ENCODE results near the gene CACFD1.

- no peak for TF ChIP-seq POLR2A (IDR thresholded peaks at IDR 0.05; ENCODE audit: borderline replicate concordance, extremely low read depth, insufficient read depth, insufficient read length)
- no peak for TF ChIP-seq ELF1 (IDR thresholded peaks at IDR 0.05; ENCODE audit: borderline replicate concordance, low read depth)
- TF ChIP-seq TCF7L2 (IDR thresholded peaks at IDR 0.05; ENCODE audit: borderline replicate concordance, extremely low read depth, insufficient read depth, insufficient read length): no peak
- no peak for TF ChIP-seq MAX (IDR thresholded peaks at IDR 0.05)
- no peak for TF ChIP-seq CTCF (IDR thresholded peaks at IDR 0.05 in 2 of 3, conservative IDR thresholded peaks at IDR 0.05 in 1 of 3; ENCODE audit: borderline replicate concordance in 1 of 3, insufficient read depth in 1 of 3, low read depth in 2 of 3, low read length in 2 of 3)
- no peak for TF ChIP-seq CEBPB (IDR thresholded peaks at IDR 0.05; ENCODE audit: low read depth)
- TF ChIP-seq POLR2AphosphoS5 (IDR thresholded peaks at IDR 0.05; ENCODE audit: low read depth, low read length): no peak
- TF ChIP-seq RAD21 (IDR thresholded peaks at IDR 0.05; ENCODE audit: low read depth): no peak
- no peak for TF ChIP-seq SIN3A (IDR thresholded peaks at IDR 0.05; ENCODE audit: low read depth)
- TF ChIP-seq EZH2 (IDR thresholded peaks at IDR 0.05): no peak
- TF ChIP-seq EZH2phosphoT487 (IDR thresholded peaks at IDR 0.05; ENCODE audit: borderline replicate concordance): no peak
- TF ChIP-seq SP1 (IDR thresholded peaks at IDR 0.05; ENCODE audit: low read depth): no peak
- TF ChIP-seq ZNF274 (IDR thresholded peaks at IDR 0.05; ENCODE audit: low read depth, low read length): no peak
- TF ChIP-seq ZBTB33 (IDR thresholded peaks at IDR 0.05; ENCODE audit: extremely low read depth, insufficient replicate concordance, low read length): no peak
These were observed 39.5 kb downstream of the CACFD1 start for GRCh38 chr9:133499132-133499891.
